GM21360 (cell line): ENCODE data around the gene ZPR1.
A peak's percentile ranks its signal among the peaks of the same experiment; 100 is the strongest.
"Not testable (repeated sequence)": the region's sequence is repeated elsewhere in the genome, so short reads cannot be mapped to it uniquely, and the experiment has no call there.

Source experiments
- ATAC-seq: cut with Tn5 transposase; IDR thresholded peaks from one replicate; pipeline ENCODE4 v1.9.1; 2021; ENCODE audit warnings: mild to moderate bottlenecking, moderate library complexity; ENCODE audit not compliant: unreplicated experiment

Gene ZPR1, protein sequence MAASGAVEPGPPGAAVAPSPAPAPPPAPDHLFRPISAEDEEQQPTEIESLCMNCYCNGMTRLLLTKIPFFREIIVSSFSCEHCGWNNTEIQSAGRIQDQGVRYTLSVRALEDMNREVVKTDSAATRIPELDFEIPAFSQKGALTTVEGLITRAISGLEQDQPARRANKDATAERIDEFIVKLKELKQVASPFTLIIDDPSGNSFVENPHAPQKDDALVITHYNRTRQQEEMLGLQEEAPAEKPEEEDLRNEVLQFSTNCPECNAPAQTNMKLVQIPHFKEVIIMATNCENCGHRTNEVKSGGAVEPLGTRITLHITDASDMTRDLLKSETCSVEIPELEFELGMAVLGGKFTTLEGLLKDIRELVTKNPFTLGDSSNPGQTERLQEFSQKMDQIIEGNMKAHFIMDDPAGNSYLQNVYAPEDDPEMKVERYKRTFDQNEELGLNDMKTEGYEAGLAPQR

DNA sequence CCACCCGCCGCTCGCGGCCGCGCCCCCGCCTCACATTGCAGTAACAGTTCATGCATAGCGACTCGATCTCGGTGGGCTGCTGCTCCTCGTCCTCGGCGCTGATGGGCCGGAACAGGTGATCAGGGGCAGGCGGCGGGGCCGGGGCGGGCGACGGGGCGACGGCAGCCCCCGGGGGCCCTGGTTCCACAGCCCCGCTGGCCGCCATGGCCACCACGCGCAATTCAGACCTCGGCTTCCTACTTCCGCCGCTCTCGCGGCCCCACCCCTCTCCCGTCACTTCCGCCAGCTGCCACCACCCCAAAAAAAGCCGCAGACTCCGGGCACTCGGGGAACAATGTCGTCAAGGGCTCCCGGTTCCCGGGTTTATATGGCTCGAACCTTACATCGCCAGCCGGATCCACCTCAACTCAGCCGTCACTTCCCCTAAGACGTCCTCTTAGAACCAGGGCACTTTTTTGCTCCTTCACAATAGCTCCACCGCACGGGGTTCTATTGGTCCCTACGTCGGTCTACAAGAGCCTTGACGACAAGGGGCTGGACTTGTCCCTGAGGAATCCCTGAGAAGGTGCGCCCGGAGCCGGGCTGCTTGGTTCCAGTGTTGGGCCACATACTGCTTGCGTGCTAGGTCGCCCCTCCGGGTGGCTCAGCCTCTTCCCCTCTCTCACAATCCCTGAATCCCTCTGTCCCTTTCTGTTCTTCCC, at the start of gene ZPR1:
Gene ZPR1 (minus strand): TSS at position 238 of the 701 bp plus-strand sequence. CDS start 33 bp downstream, at position 205.
- ATAC-seq: peak; percentile 81

DNA sequence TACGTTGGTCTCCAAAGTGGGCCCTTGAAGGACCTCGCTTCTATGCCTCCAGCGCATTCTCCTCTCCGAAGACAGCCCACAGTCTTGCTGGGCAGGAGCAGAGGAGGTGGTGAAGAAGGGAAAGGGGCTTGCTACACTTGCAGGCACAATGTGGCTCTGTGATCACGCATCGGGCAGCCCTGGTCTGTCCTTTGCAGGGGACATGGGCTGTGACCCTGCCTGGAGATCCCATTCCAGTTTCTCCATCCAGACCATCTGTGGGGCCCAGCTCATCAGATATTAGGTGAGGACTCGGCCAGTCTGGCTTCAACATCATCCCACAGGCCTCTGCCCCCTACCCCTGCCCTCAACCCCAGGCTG, 48.8 kb upstream of the ZPR1 start:
- ATAC-seq: no peak

DNA sequence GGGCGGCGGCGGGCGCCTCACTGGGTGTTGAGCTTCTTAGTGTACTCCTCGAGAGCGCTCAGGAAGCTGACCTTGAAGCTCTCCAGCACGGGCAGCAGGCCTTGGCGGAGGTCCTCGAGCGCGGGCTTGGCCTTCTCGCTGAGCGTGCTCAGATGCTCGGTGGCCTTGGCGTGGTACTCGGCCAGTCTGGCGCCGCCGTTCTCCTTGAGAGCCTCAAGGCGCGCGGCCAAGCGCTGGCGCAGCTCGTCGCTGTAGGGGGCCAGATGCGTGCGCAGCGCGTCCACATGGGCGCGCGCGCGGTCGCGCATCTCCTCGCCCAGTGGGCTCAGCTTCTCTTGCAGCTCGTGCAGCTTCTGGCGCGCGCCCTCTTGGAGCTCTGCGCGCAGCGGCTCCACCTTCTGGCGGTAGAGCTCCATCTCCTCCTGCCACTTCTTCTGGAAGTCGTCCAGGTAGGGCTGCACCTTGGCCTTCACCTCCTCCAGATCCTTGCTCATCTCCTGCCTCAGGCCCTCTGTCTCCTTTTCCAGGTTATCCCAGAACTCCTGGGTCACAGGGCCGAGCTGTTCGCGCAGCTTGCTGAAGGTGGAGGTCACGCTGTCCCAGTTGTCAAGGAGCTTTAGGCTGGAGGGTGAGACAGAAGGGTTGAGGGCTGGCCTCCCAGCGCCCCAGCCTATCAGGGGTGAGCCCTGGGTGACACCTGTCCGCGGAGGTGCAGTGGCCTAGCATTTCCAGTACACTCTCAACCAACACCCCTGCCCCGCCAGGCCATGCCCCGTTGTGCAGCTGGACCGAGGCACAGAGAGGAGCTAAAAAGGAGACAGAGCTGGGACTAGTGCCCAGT, 48.2 kb upstream of the ZPR1 start:
- ATAC-seq: peak; percentile 79

DNA sequence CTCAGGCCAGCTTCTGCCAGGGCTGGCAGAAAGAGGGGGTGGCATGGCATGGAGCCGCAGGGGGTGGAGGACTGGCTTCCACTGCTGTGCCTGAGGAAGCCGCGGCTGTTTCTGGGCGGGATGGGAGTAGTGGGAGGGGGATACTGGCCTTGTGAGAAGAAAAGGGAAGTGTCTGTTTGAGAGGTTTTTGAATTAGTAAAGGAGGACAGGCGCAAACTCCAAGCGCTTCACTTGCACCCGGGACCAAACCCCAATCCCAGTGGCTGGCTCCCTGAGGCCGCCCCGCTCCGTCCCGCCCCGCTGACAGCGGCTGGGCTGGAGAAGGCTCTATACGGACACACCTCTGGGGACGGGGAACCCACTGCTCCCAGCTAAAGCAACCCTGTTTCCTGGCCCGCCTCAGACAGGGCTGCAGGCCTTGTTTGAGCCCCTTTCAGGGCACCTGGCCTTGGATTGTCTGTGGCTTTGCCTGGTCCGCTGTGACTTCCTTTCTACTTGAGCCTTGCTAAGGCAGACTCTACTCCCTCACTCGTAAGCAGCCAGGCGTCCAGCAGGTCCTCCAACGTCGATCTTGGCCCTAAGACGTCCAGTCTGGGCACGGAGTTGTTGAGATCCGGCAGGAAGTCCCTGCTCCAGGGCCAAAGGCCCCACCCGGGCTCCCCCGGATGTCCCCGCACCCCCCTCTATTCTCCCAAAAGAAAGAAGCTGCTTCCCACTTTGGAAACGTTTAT, 47.4 kb upstream of the ZPR1 start:
- ATAC-seq: peak; percentile 13

DNA sequence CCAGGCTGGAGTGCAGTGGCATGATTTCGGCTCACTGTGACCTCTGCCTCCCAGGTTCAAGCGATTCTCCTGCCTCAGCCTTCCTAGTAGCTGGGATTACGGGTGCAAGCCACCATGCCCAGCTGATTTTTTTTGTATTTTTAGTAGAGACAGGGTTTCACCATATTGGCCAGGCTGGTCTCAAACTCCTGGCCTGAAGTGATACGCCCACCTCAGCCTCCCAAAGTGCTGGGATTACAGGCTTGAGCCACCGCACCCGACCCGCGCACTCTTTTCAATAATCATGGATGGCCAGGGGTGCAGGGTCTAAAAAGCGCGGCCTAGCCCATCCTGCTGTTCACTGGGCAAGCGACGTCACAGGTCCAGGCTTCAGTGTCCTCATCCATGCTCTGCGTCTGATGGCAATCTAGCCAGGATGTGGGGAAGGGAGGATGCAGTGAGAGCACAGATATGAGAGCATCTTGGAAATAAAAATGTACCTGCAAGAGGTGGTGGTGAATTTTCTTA, 46.8 kb upstream of the ZPR1 start:
- ATAC-seq: not testable (repeated sequence)

DNA sequence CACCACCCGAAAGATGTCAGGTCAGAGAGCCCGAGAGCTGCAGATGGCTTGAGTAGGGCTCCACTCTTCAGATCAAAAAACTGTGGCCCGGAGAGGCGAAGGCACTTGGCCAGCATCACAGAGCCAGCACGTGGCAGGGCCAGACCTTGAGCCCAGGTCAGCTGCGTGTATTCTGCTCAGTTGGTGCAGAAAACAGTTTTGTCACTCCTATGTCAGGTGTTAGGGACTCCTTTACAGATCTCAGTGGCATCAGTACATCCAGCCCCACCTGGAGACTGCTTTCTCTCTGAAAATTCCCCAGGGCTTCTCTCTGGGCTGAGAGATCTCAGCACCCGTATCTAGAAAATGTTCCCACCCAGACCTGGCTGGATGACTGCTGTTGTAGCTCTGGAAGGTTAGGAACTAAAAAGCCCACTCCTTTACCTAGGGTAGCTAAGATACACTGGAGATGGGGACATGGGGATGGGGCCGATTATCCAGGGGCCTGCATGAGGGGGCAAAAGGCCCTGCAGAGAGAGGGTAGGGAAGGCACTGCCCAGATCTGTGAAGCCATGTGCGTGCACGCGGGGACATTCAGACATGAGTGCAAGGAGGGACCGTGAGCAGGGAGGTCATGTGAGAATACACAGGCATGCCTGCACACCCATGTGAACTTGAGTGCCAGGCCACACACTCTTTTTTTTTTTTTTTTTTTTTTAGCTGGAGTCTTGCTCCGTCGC, 46.2 kb upstream of the ZPR1 start:
- ATAC-seq: no peak

DNA sequence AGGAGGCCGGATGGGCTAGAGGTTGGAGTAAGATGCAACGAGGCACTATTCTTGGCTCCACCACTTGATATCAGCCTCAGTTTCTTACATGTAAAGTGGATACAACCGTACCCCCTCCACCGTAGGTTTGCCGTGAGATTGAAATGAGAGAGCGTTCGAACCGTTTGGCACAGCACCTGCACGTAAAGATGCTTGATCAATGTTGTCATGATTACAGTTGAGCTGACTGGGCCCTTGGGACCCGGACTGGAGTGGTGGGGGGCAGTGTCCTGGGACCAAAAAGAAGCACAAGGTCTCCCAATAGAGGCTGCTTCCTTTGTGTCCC, 45.6 kb upstream of the ZPR1 start:
- no peak for ATAC-seq

DNA sequence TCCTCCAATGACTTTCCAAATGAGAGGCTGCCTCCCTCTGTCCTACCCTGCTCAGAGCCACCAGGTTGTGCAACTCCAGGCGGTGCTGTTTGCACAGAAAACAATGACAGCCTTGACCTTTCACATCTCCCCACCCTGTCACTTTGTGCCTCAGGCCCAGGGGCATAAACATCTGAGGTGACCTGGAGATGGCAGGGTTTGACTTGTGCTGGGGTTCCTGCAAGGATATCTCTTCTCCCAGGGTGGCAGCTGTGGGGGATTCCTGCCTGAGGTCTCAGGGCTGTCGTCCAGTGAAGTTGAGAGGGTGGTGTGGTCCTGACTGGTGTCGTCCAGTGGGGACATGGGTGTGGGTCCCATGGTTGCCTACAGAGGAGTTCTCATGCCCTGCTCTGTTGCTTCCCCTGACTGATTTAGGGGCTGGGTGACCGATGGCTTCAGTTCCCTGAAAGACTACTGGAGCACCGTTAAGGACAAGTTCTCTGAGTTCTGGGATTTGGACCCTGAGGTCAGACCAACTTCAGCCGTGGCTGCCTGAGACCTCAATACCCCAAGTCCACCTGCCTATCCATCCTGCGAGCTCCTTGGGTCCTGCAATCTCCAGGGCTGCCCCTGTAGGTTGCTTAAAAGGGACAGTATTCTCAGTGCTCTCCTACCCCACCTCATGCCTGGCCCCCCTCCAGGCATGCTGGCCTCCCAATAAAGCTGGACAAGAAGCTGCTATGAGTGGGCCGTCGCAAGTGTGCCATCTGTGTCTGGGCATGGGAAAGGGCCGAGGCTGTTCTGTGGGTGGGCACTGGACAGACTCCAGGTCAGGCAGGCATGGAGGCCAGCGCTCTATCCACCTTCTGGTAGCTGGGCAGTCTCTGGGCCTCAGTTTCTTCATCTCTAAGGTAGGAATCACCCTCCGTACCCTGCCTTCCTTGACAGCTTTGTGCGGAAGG, 44.8 kb upstream of the ZPR1 start:
- no peak for ATAC-seq

DNA sequence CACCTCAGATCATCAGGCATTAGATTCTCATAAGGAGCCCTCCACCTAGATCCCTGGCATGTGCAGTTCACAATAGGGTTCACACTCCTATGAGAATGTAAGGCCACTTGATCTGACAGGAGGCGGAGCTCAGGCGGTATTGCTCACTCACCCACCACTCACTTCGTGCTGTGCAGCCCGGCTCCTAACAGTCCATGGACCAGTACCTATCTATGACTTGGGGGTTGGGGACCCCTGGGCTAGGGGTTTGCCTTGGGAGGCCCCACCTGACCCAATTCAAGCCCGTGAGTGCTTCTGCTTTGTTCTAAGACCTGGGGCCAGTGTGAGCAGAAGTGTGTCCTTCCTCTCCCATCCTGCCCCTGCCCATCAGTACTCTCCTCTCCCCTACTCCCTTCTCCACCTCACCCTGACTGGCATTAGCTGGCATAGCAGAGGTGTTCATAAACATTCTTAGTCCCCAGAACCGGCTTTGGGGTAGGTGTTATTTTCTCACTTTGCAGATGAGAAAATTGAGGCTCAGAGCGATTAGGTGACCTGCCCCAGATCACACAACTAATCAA, 44.0 kb upstream of the ZPR1 start:
- no peak for ATAC-seq

DNA sequence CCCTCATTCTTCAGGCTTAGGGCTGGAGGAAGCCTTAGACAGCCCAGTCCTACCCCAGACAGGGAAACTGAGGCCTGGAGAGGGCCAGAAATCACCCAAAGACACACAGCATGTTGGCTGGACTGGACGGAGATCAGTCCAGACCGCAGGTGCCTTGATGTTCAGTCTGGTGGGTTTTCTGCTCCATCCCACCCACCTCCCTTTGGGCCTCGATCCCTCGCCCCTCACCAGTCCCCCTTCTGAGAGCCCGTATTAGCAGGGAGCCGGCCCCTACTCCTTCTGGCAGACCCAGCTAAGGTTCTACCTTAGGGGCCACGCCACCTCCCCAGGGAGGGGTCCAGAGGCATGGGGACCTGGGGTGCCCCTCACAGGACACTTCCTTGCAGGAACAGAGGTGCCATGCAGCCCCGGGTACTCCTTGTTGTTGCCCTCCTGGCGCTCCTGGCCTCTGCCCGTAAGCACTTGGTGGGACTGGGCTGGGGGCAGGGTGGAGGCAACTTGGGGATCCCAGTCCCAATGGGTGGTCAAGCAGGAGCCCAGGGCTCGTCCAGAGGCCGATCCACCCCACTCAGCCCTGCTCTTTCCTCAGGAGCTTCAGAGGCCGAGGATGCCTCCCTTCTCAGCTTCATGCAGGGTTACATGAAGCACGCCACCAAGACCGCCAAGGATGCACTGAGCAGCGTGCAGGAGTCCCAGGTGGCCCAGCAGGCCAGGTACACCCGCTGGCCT, 42.5 kb upstream of the ZPR1 start:
- no peak for ATAC-seq

DNA sequence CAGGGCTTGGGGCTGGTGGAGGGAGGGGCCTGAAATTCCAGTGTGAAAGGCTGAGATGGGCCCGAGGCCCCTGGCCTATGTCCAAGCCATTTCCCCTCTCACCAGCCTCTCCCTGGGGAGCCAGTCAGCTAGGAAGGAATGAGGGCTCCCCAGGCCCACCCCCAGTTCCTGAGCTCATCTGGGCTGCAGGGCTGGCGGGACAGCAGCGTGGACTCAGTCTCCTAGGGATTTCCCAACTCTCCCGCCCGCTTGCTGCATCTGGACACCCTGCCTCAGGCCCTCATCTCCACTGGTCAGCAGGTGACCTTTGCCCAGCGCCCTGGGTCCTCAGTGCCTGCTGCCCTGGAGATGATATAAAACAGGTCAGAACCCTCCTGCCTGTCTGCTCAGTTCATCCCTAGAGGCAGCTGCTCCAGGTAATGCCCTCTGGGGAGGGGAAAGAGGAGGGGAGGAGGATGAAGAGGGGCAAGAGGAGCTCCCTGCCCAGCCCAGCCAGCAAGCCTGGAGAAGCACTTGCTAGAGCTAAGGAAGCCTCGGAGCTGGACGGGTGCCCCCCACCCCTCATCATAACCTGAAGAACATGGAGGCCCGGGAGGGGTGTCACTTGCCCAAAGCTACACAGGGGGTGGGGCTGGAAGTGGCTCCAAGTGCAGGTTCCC, 41.8 kb upstream of the ZPR1 start, which contains the start of gene APOC3:
Gene APOC3 (plus strand): TSS at position 383 of the 659 bp plus-strand sequence. CDS start 676 bp downstream, outside the sequence.
- ATAC-seq: no peak

DNA sequence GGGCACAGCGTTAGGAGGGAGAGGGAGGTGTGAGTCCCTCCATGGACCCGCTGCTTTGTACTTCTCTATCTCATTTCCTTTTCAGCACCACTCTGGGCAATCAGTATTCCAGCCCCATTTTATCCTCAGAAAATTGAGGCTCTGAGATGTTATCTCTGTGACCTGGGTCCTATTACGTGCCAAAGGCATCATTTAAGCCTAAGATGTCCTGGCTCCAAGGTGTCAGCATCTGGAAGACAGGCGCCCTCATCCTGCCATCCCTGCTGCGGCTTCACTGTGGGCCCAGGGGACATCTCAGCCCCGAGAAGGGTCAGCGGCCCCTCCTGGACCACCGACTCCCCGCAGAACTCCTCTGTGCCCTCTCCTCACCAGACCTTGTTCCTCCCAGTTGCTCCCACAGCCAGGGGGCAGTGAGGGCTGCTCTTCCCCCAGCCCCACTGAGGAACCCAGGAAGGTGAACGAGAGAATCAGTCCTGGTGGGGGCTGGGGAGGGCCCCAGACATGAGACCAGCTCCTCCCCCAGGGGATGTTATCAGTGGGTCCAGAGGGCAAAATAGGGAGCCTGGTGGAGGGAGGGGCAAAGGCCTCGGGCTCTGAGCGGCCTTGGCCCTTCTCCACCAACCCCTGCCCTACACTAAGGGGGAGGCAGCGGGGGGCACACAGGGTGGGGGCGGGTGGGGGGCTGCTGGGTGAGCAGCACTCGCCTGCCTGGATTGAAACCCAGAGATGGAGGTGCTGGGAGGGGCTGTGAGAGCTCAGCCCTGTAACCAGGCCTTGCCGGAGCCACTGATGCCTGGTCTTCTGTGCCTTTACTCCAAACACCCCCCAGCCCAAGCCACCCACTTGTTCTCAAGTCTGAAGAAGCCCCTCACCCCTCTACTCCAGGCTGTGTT, 41.1 kb upstream of the ZPR1 start:
- no peak for ATAC-seq

DNA sequence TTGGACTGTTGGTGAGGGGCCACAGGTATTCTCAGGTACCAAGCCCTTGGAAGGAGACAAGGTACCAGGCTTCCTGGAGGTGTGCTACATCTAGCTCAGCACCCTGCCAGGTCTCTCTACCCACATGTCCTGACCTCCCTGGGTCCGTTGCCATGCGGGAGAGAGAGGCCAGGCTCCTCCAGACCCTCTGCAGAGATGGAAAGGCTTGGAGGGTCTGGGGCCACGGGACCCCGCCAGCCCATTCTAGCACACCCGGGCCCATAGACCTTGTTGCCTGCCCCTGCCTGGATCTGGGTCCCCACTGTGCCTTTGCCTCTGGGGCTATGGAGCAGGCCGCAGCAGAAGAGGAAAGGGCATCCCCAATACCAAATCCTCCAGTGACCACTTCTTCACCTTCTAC, 39.6 kb upstream of the ZPR1 start:
- no peak for ATAC-seq

DNA sequence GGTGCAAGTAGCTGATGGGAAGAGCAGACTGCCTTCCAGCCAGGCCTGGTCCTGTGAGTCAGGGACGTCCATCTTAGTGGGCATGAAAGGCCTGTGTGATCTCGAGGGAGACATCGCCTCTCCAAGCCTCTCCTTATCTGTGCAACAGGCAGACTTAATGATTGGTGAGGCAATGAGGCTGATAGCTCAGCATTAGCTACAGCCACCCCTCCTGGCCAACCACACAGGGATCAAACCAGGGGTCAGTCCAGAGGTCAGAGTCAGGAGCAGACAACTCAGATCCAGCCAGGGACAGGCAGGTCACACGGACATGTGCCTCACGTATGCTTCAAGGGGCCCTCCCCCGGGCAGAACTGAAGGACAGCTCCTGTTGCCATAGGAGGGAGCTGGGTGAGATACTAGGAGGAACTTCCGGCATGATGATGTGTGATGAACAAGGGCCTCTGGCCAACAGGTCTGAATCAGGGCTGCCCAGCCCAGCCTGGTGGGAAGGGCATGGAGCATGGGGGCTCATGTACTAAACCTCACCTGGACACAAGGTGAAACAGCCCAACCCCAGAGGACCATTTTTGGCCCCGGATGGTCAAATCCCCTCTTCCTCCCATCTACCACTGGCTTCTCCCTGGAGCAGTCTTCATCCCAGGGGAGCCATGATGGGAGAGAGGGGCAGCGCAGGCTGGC, 39.1 kb upstream of the ZPR1 start:
- ATAC-seq: no peak

DNA sequence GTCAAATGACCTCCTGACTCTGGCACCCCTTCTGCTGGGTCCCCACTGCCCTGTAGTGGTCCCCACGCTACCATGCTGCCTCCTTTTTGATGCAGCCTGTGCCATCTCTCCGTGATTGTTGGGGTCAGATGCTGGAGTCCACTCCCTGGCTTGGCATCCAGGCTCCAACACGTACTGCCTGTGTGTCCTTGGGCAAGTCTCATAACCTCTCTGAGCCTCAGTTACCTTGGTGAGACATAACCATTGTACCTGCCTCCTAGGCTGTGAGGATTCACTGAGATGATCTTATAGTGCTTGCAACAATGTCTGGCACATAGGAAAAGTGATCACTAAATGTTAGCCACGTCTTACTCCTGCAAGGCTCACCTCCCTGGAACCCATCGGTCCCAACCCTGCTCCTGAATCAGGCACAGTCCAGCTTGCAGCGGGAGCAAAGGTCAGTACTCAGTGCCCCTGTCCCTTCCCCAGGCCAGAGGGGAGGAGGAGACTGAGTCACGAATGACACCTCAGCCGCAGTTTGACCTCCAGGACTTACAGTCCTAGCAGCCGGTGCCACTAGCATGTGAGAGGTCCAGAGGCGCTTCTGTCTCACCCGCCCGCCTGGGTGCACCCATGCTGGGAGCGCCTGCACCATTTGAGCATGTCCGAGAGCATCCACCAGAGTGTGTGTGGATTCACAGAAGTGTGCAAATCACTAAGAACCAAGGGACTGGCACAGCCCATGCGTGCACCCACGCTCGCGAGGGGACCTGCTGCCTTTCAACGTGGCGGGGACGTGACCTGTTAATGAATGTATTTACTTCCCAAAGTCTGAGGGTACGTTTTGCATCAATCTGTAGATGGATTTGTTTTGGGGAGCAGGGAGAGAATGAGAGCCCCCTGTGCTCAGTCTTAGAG, 38.3 kb upstream of the ZPR1 start:
- ATAC-seq: no peak
